Measurements from ENCODE around the gene OSBP.

Gene OSBP

DNA sequence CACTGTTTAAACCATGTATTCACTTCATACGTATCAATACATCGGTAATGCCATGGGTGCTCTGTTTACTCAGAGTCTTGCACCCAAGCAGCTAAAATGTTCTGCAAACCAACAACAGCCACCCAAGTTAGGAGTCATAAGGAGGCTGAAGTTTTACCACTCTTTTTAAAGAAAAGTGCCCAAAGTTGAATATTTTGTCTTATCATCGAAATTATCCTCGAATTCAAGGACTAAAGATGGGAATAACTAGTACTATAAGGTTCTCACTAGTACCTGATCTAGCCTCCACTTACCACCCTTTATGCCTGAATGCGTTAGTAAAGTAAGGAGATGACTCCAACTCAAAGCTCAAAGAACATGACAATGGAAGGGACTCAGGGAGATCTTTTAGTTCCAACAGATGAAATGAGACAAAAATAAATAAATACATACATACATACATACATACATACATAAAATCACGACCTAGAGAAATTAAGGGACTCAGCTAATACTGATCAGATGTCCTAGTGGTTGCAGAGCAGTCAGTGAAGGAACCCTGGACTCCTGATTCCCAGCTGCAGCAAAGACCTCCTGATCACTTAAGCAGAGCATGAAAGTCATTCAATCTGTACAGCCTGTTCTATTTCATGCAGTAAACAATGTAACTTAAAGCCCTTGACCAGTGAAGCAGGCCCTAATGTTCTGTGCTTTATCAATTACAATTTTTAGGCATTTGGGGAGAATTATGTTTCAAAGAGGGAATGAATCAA, 7.7 kb downstream of the OSBP start:
- DNase-seq = no peak

DNA sequence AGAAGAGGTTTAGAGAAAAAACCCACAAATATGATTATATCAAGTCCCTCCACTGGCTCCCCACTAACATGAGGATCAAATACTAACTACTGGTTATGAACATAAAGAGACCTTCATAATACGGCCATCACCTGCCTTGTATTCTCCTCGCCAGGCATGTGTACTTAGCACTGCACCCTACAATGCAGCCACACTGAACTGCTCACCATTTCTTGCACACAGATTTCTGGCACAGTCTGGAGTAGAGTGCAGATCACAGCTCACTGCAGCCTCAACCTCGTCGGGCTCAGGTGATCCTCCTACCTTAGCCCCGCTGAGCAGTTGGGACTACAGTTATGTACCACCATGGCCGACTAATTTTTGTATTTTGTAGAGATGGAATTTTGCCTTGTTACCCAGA, 13.1 kb downstream of the OSBP start:
- DNase-seq = no peak

DNA sequence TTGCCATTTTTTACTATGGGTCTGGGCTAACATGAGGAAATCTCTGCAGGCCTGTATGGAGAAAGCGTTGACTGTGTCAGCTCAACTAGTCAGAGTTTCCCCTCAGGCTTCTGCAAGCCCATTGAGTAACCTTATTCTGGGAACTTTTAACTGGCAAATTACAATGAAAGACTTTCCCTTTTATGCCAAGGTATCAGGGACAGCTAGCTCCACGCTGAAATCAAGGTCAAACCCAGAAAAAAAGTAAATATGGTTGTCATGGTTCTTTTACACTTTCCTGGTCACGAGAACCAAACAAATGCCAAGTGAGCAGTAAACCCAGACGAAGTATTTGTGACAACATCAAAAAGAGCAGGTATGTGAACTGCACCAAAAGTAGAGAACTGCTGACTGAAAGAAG, 13.8 kb downstream of the OSBP start:
- no peak for DNase-seq

DNA sequence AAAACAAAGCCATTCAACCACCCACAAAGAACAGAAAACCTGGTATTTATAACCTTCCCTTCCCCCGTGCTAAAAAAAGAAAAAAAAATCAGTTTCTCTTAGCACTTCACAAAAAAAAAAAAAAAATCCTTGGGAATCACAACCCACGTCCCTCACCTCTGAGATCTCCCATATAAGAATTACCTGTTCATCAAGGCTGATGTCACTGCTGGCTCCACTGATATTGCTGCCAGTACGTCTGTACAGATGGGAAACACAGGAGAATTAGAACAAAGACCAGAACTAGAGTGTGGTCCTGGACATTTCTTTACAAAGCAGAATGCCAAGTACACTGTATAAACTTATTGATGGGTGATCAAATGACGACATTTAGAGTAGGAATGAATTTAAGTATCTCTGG, 14.9 kb downstream of the OSBP start:
- DNase-seq = no peak

DNA sequence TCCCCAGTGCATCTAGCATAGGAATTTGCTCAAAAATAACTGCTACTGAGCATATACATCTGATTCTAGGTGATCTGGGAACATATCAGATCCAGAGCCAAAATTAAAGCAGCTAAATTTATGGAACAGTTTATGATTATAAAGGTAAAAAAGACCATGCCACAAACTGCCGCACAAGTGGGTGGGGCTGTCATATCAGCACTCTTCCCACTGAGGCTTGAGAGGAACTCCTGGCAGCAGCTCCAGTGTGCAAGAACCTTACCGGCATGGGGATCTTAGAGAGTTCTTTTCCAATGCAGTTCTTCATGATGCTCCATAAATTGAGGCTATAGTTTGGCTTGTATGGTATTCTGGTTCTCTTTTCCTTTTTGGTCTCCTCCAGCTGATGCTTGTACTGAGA, 15.3 kb downstream of the OSBP start:
- DNase-seq = no peak

DNA sequence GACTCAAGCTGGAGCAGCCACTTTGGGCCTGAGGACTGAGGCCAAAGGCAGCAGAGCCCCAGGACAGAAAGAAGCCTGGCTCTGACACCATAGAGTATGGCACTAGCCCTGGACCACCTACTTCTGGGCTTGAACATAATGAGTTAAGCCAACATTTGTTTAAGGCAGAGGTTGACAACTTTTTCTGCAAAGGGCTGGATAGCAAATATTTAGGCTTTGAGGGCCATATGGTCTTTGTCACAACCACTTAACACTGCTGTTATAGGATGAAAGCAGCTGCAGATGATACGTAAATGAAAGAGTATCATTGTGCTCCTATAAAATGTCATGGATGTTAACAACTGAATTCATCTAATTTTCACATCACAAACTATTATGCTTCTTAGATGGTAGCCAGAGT, 16.6 kb downstream of the OSBP start:
- DNase-seq = no peak

DNA sequence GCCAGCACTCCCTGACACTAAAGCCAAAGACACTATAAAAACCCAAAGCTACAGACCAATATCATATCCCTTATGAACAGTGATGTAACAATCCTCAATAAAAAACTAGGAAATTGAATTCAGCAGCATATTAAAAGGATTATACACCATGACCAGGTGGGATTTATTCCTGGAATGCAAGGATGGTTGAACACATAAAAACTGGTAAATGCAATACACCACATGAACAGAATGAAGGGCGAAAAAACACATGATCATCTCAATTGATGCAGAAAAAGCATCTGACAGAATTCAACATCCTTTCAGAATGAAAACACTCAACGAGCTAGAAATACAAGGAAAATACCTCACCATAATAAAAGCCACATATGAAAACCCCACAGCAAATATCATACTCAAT, 31.3 kb downstream of the OSBP start:
- DNase-seq = no peak

DNA sequence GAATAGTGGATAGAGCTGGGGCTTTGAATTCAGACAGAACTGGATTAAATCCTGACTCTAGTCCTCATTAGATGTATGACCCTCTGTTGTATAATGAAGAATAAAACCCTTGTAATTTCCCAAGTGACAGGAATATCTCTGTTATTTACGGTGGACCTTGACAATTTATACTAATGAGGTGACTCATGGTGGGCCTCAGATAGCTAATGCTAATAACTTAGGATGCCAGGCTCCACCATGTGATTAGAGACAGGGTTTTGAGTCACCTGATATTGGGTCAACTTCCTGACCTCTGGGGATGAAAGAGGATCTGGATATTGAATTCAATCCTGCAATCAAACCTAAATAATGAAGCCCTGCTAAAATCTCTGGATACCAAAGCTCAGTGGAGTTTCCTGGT, 33.6 kb downstream of the OSBP start:
- no peak for DNase-seq

DNA sequence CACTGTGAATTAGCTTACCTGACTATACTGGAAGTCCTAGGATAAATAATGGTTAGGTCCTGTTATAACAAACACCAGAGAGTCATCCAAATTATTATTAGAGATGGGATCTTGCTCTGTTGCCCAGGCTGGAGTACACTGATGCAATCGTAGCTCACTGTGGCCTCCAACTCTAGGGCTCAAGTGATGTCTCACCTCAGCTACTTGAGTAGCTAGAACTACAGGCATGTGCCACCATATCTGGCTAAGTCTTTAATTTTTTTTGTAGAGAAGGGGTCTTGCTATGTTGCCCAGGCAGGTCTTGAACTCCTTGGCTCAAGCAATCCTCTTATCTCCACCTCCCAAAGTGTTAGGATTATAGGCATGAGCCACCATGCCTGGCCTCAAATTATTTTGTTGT, 37.2 kb downstream of the OSBP start:
- no peak for DNase-seq

DNA sequence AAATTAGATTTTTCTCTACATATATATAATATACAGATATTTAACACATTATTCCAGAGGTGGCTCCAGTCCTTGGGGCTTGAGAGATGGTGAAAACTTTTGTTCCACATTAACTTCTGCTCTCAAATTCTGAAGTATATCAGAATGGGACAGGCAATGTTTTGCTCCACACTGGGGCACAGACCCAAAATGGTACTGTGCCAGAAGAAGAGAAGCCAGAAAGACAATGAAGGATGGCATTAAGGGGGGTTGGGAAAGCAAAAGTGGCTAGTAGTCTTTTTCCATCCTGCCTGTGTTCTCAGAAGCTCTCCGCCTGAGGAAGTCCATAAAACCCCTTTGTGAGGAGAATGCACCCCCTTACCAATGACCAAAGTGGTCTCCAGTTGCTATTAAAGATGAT, 40.1 kb downstream of the OSBP start:
- DNase-seq = no peak

DNA sequence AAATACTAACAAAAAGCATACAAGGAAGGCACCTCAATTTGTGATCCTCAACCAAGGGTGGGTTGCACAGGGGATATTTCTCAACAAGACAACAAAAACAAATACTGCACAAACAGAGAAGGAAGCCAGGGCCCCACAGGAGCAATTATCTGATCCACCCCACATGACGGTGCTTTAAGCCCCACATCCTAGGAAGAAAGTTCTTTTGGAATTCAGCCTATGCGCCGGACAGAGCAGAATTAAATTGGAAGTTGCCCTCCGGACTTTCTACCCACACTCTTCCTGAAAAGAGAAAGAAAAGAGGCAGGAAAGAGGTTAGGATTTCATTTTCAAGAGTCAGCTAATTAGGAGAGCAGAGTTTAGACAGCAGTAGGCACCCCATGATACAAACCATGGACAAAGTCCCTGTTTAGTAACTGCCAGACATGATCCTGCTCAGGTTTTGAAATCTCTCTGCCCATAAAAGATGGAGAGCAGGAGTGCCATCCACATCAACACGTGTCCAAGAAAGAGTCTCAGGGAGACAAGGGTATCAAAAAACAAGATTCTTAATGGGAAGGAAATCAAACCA, 40.6 kb downstream of the OSBP start:
- DNase-seq = no peak

DNA sequence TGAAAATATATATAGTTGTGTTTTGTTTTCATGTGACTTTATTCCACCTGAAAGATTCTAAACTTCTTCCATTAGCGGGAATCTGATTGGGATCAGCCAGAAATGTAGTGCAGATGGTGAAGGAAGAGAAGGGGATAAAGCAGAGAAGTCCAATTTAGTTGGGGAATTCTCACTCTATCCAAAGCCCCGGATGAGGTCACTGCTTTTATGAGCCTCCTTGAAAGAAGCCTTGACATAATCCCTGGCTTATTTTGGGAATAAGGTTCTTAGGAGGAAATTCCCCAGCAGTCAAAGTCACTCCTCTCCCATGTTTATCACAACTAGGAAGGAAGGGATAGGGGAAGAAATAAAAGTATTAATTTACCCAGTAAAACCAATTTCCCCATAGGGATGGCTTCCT, 41.1 kb downstream of the OSBP start:
- no peak for DNase-seq

DNA sequence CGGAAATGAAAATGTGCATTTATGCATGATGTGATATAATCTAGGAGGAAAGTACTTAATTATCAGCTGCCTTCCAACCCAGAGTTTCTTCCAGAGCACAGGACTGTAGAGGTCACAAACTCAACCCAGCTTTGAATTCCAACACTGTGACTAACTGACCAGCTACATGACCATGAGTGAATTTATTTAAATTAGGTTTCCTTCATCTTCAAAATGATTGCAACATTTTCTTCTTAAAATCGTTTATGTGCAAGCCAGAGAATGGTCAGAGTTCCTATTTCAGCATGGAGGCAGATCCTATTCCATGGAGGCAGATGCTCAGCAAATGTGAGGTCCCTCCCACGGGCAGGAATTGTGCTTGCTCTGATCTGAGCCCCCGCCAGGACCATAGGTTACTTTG, 42.4 kb downstream of the OSBP start:
- no peak for DNase-seq

DNA sequence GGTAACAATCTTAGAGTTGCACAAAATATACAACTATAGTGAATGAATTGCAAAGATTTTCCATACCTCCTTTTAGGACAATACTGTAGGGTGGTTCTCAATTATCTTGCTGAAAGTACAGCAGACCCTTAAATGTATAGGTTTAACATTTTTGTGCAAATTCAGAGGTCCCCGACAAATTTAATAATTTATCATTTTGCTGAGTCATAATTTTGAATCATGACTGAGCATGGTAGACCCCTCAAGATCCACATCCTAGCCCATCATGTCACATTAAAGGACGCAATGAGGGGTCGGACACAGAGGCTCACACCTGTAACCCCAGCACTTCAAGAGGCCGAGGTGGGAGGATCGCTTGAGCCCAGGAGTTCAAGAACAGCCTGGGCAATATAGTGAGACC, 43.5 kb downstream of the OSBP start:
- DNase-seq = no peak

DNA sequence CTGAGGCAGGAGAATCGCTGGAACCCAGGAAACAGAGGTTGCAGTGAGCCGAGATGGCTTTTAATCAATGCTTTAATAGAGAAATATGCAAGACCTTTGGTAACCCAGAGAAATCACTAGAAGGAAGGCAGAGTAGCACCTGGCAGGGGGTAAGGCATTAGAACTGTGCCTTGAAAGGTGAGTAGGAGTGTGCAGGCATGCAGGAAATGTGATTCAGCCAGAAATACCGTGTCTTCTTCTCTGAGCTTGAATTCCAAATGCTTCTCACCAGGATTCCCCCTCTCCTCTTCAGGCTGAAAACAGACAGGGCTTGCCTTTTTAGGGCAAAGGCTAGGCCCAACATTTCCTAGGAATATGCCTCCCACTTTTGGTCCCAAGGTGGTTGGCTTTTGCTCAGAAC, 53.3 kb downstream of the OSBP start:
- DNase-seq = no peak

DNA sequence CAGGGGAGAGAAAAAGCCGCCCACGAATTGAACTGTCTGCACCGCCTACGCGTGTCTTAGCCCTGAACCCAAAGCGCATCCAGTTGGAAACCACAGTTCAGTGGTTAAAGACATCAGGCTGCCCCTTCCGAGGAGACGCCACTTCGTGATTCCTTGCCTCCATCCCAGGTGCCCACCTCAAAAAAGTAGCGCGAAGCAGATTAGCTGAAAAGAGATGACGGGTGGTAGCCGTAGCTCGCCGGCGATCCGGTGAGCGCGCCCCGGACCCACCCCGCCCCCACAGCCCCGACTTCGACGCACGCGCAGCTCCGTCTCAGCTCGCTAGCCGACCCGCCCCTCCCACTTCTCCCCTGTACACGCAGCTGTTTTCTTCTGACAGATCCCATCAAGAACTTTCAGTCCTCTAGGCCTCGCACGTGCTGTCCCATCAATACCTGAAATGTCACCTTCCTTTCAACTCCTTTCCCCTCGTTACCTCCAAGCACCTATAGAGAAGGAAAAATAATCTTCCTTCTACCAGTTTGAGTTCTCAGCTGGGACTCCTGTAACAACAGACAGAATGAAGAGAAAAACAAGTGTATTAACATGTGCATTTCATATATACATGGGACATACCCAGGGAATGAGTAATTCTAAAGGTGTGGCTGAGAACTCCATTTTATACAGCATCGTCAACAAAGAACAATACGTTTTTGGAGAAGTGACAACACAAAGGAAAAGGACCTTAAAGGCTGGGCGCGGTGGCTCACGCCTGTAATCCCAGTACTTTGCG, 54.7 kb downstream of the OSBP start:
- peak; percentile 81 for DNase-seq

DNA sequence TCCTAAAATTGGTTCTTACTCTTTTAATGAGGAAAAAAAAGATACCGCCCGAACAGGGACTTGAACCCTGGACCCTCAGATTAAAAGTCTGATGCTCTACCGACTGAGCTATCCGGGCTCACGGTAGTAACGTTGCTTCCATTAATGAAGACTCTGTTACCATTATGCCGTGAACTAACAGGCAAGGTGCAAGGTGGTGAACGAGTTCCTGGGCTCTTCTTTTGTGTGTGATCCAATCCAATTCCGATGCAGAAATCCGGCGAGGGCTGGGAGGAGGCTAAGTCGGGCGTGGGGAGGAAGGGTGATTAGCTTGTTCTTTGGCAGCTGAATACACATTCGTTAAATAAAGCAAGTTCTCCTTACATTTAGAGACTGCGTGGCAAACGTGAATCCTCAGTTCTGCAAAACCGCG, 55.3 kb downstream of the OSBP start:
- DNase-seq = peak; percentile 70

DNA sequence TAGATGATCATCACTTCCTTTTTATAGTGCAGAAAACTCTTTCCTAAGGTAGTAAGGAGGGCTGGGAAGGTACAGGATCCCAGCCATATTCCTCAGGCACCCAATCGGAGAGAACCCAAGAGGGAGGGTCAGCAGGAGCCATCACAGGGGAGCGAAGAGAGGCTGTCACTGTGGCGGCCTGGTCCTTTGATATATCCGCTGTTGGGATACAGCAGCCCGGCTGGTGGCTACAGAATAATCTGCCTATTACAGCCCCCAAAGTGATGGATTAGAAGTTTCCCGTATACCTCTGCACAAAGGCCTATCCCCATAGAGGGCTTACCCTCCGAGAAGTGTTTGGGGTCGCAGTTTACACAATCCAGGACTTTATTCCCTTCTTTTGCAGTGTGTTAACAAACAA, 55.7 kb downstream of the OSBP start:
- no peak for DNase-seq

DNA sequence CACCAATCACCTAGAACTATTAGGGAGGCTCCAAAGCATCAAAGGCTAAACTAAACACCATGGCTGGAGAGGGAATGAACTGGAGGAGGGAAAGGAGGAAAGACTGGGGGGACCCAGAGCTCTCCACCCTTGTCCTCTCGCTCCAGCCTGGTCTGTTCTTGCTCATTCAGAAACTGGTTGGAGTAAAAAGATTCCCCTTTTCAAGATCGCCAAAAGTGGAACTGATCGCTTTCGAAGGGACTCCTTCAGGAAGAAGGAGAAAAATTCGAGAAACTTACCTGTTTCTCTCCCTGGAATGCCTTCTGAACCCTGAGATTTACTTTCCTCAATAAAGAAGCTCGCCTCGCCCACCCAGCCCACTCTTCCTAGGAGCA, 57.3 kb downstream of the OSBP start:
- peak; percentile 70 for DNase-seq

DNA sequence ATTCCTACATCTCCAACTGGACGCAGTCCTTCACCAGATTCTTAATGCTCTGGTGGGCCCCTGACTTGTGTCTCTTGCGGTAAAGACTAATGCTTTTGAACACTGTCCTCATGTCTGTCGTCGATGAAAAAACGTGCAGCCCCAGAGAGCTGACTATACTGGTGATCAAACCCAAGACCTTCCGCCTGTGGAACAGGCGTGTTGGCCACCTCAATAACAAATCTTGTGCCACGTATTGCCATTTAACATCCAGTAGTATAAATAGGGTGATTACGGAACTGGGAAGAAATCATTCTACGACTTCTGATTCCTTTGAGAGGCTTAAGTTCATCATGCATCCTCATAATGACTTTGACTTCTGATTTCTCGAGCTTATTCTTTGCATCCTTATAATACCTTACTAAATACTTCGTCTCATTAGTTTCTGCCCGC, 58.6 kb downstream of the OSBP start:
- peak; percentile 28 for DNase-seq

DNA sequence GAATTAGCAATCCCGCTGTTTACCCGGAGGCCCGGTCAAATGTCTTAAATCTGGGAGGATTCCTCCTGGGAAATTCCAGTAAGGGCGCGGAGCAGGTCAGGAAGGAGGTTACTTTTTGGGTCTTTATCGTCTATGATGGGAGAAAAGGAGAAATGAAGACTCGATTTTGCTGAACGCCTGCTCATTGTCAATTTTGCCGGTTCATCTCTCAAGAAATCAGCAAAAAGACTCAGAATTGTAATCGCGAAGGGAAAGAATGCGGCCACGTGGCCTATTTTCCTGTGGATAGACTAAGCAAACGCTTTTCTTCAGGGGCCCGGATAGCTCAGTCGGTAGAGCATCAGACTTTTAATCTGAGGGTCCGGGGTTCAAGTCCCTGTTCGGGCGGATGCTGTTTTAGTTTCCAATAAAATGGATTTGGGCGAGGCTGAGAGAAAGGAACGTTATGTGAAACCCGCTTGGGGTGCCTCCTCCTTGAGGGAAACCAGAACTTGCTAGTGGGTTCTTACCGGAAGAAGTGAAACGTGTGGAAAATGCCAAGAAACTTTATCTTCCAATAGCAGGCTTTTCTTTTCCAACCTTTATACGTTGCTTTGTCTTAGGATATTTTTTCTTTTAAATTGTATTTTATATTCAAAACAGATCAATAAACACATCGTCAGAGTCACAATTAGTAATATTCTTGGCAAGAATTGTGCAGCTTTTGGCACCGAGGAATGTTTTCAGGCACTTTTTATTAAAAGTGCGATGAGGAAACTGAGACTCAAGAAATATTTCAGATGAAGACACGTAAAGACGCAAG, 59.3 kb downstream of the OSBP start:
- peak; percentile 91 for DNase-seq

DNA sequence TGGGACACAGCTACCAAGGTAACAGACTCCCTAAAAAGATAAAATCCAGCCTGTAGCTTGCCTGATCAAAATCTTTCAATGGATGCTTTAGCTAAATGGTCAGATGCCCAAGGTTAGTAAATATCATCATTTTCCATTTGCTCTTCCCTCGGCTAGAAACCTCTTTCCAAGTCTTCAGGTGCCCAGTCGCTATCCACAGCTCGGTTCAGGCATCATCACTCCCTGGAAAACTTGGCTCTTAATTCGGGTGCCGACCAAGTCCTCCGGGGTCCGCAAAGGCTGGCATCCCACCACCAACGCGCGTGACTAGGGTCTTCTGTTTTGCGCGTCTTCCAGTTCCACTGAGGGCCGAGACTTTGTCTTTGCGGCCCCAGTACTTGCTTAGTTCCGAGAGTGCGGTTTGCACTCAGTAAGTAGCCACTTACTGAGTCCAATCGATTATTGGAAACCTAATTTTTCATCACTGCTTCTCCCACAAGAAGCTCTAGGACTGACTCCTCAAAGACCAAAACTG, 59.9 kb downstream of the OSBP start:
- DNase-seq = no peak

DNA sequence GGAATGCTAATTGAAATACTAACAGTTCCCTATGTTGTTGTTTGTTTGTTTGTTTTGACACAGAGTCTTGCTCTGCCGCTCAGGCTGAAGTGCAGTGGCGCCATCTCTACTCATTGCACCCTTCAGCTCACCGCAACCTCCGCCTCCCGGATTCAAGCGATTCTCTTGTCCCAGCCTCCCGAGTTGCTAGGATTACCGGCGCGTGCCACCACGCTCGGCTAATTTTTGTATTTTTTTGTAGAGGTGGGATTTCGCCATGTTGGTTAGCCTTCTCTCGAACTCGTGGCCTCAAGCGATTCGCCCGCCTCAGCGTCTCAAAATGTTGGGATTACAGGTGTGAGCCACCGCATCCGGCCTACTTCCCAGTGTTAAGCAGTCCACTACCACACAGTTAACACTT, 62.3 kb downstream of the OSBP start:
- no peak for DNase-seq
